OCI-LY1 (cell line): ENCODE data around the gene C8A.

Experiments used
- H2AFZ ChIP-seq: fragments of 200-600 bp; sonication (generic), shearing (Covaris generic); 2 replicates; pipeline ENCODE4 v1.6.0; 2014; ENCODE audit warnings: antibody characterized with exemption, mild to moderate bottlenecking, low read length
- H3F3A ChIP-seq: fragments of 200-600 bp; sonication (generic), shearing (Covaris generic); 2 replicates; pipeline ENCODE4 v1.6.0; 2014; ENCODE audit warnings: mild to moderate bottlenecking, antibody characterized with exemption, low read length, moderate library complexity; ENCODE audit not compliant: insufficient read depth
- H3K27ac ChIP-seq: fragments of 200-600 bp; sonication (generic); 2 replicates; pipeline ENCODE4 v1.5.1; 2014; ENCODE audit warnings: low read length, mixed run types, mild to moderate bottlenecking, low read depth; ENCODE audit not compliant: poor library complexity, severe bottlenecking
- H3K27me3 ChIP-seq: fragments of 200-600 bp; sonication (generic); 2 replicates; pipeline ENCODE4 v1.6.0; 2014; ENCODE audit warnings: antibody characterized with exemption, mild to moderate bottlenecking, low read length, moderate library complexity; ENCODE audit not compliant: insufficient read depth
- H3K36me3 ChIP-seq: fragments of 200-600 bp; sonication (generic); 2 replicates; pipeline ENCODE4 v1.6.1; 2014; ENCODE audit warnings: mild to moderate bottlenecking, antibody characterized with exemption, low read length, moderate library complexity, mixed read lengths; ENCODE audit not compliant: insufficient read depth
- H3K4me1 ChIP-seq: fragments of 200-600 bp; sonication (generic); 2 replicates; pipeline ENCODE4 v1.5.1; 2014; ENCODE audit warnings: mild to moderate bottlenecking, low read length, moderate library complexity; ENCODE audit not compliant: insufficient read depth, severe bottlenecking
- H3K4me2 ChIP-seq: fragments of 200-600 bp; sonication (generic), shearing (Covaris generic); 2 replicates; pipeline ENCODE4 v1.6.1; 2014; ENCODE audit warnings: low read length
- H3K4me3 ChIP-seq: fragments of 200-600 bp; sonication (generic); 2 replicates; pipeline ENCODE4 v1.5.1; 2014; ENCODE audit warnings: low read length, low read depth, mild to moderate bottlenecking, mixed read lengths; ENCODE audit not compliant: poor library complexity, severe bottlenecking
- H3K79me2 ChIP-seq: fragments of 200-600 bp; shearing (Covaris generic); 2 replicates; pipeline ENCODE4 v1.6.1; 2016; ENCODE audit warnings: mixed run types, low read length, mixed read lengths; ENCODE audit not compliant: insufficient read depth
- H3K9ac ChIP-seq: fragments of 200-600 bp; sonication (generic), shearing (Covaris generic); 2 replicates; pipeline ENCODE4 v1.6.1; 2014; ENCODE audit warnings: mild to moderate bottlenecking, low read length, mixed read lengths
- H3K9me2 ChIP-seq: fragments of 200-600 bp; sonication (generic), shearing (Covaris generic); 2 replicates; pipeline ENCODE4 v1.6.1; 2014; ENCODE audit warnings: low read depth, mild to moderate bottlenecking, low read length, mixed read lengths
- H3K9me3 ChIP-seq: fragments of 200-600 bp; shearing (Covaris generic); 2 replicates; pipeline ENCODE4 v1.6.1; 2014; ENCODE audit warnings: low read length, mixed read lengths
- H4K20me1 ChIP-seq: fragments of 200-600 bp; sonication (generic), shearing (Covaris generic); 2 replicates; pipeline ENCODE4 v1.6.0; 2016; ENCODE audit warnings: mild to moderate bottlenecking, low read length; ENCODE audit not compliant: insufficient read depth
- CTCF ChIP-seq: fragments of 200-600 bp; sonication (generic), shearing (Covaris generic); IDR thresholded peaks from 2 replicates; pipeline ENCODE4 v1.5.1; 2017; ENCODE audit warnings: mild to moderate bottlenecking, antibody characterized with exemption, low read length, moderate library complexity, mixed read lengths
- EZH2 ChIP-seq: fragments of 200-600 bp; sonication (generic), shearing (Covaris generic); IDR thresholded peaks from 2 replicates; pipeline ENCODE4 v1.8.0; 2017; ENCODE audit warnings: borderline replicate concordance, mixed run types, mild to moderate bottlenecking, antibody characterized with exemption, low read length, moderate library complexity, mixed read lengths

The C8A gene

GRCh38 chr1:56835657-56836056, 18.9 kb upstream of the C8A start:
- Histone ChIP-seq H3K36me3 (no peaks in the 10 kb centered on the region), H3K4me3 (no peak overlapping the region), H3K27ac (no peak overlapping the region), H2AFZ (no peak overlapping the region), H4K20me1 (no peaks in the 10 kb centered on the region), H3K9me3 (no peaks in the 10 kb centered on the region), H3K4me1 (no peaks in the 10 kb centered on the region), H3K9me2 (no peaks in the 10 kb centered on the region), H3K79me2 (no peaks in the 10 kb centered on the region), H3K4me2 (no peak overlapping the region), H3K27me3 (no peaks in the 10 kb centered on the region; the same call in 1 of the 2 replicates), H3K9ac (no peak overlapping the region), H3F3A (no peaks in the 10 kb centered on the region)
- TF ChIP-seq CTCF (no peak), EZH2 (no peak)

GRCh38 chr1:56836359-56836758, 18.2 kb upstream of the C8A start:
- TF ChIP-seq EZH2 (no peak), CTCF (no peak)
- Histone ChIP-seq H3F3A (no peaks in the 10 kb centered on the region), H3K4me1 (no peaks in the 10 kb centered on the region), H3K36me3 (no peaks in the 10 kb centered on the region), H2AFZ (no peak overlapping the region), H3K4me2 (no peak overlapping the region), H3K4me3 (no peak overlapping the region), H3K9me3 (no peaks in the 10 kb centered on the region), H4K20me1 (no peaks in the 10 kb centered on the region), H3K27ac (no peak overlapping the region), H3K9ac (no peak overlapping the region), H3K9me2 (no peaks in the 10 kb centered on the region), H3K79me2 (no peaks in the 10 kb centered on the region), H3K27me3 (no peaks in the 10 kb centered on the region; the same call in 1 of the 2 replicates)

- Histone ChIP-seq H3K4me3 (no peak overlapping the region), H3K27ac (no peak overlapping the region), H3K4me1 (no peaks in the 10 kb centered on the region), H3K9me3 (no peaks in the 10 kb centered on the region), H3K27me3 (no peaks in the 10 kb centered on the region; the same call in 1 of the 2 replicates), H3K9ac (no peak overlapping the region), H2AFZ (no peak overlapping the region), H3K79me2 (no peaks in the 10 kb centered on the region), H4K20me1 (no peaks in the 10 kb centered on the region), H3K4me2 (no peak overlapping the region), H3K9me2 (no peaks in the 10 kb centered on the region), H3F3A (no peaks in the 10 kb centered on the region), H3K36me3 (no peaks in the 10 kb centered on the region)
- TF ChIP-seq EZH2, result no peak
- TF ChIP-seq CTCF, result no peak
Measured at GRCh38 chr1:56837244-56837939, 17.2 kb upstream of the C8A start.
